ENCODE measurements around the gene CDC42SE2. TPM values are rescaled to one million over a fixed set of nuclear protein-coding genes. Genes with fewer than 3 reads are reported as not detected.

Gene CDC42SE2
- total and polyA plus RNA-seq, 2 of the 4 experiments (the other 2 are of a cell fraction) = 12.5 to 19.4 TPM

DNA sequence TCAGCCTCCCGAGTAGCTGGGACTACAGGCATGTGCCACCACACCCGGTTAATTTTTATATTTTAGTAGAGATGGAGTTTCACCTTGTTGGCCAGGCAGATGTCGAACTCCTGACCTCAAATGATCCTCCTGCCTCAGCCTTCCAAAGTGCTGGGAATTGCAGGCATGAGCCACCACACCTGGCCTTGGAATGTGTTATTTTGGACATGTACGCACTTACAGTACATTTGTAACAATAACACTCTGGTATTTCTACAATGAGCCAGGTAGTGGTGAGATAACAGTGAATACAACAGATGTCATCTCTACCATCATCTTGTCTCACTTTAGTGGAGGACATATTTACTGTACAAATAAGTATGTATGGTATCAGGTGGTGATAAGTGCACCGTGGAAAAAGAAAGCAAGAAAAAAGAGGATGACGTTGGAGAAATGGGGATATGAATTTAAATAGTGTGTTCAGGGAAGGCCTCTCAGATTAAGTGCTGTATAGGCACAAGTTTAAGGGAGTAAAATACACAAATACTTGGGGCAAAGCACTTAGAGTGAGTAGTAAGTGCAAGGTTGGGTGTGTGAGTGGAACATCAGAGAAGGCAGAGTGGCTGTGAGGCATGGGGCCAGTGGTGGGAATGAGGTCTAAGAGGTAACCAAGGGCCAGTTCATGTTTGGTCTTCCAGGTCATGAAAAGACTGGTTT is 100.1 kb downstream of the CDC42SE2 start:
- H2AK9ac ChIP-seq (replicated peaks; ENCODE audit: low read depth, low read length, poor library complexity) = no peak overlapping the region
- no peak overlapping the region for H2AFZ ChIP-seq (replicated peaks; ENCODE audit: low read length, poor library complexity)
- H2AK5ac ChIP-seq (ENCODE audit: low read depth, low read length) = no peak overlapping the region; the same call in 1 of the 2 replicates
- H3K4me2 ChIP-seq (ENCODE audit: low read depth, low read length) = no peak overlapping the region
- no peak overlapping the region for H4K5ac ChIP-seq (ENCODE audit: low read depth, low read length)
- peaks cover 10% of the 10 kb centered on the region for H3K9me1 ChIP-seq (ENCODE audit: insufficient read depth, low read length)
- 0 out of 4 replicates have a peak overlapping the region, but pooled peaks of 1 of the 2 experiments have one; percentile 21 for H4K8ac ChIP-seq (ENCODE audit: low read depth in 2 of 2, low read length in 2 of 2)
- ATAC-seq (ENCODE audit: low read depth) = no peak
- 92 to 100% methylated on average over 2 of the region's 6 CpGs for WGBS, 2 experiments (ENCODE audit: extremely low coverage in 2 of 2, insufficient read length in 1 of 2)
- POLR2A ChIA-PET (ENCODE audit: unreplicated experiment) = no interaction called here
- H3K9ac ChIP-seq (ENCODE audit: low read depth, low read length) = no peak overlapping the region
- no peak overlapping the region for H2BK5ac ChIP-seq (ENCODE audit: low read depth, low read length, poor library complexity, severe bottlenecking)
- H2BK20ac ChIP-seq (ENCODE audit: low read depth, low read length) = no peak overlapping the region
- CTCF ChIA-PET = interaction anchor here (0.6 kb wide), 1 partner anchor 195 kb away, joined by 5 read pairs; no protein-coding TSS in a partner anchor
- H3K4me3 ChIP-seq (ENCODE audit: insufficient read depth, low read depth, low read length) = no peak overlapping the region
- H3K56ac ChIP-seq (ENCODE audit: extremely low read depth, insufficient read depth, low read length) = no peak overlapping the region
- H3K4me1 ChIP-seq (ENCODE audit: control insufficient read depth, insufficient read depth, low read length) = peaks cover 4% of the 10 kb centered on the region
- no peak overlapping the region for H2BK15ac ChIP-seq (ENCODE audit: low read depth, low read length)
- peaks cover 23 to 48% of the 10 kb centered on the region in 2 experiments for H3K79me1 ChIP-seq (ENCODE audit: low read depth in 1 of 2, low read length in 2 of 2)
- H3K4ac ChIP-seq (ENCODE audit: low read depth, low read length) = no peak overlapping the region
- no peak overlapping the region for H4K91ac ChIP-seq (ENCODE audit: insufficient read depth, low read depth, low read length)
- H3K9me3 ChIP-seq (ENCODE audit: control insufficient read depth, insufficient read depth, low read length) = no peaks in the 10 kb centered on the region
- intact Hi-C loops (cut with micrococcal nuclease) = no loop called here
- H3K27ac ChIP-seq (ENCODE audit: insufficient read depth, low read length) = no peak overlapping the region
- no peak overlapping the region for H3K23ac ChIP-seq (ENCODE audit: low read depth, low read length)
- dilution Hi-C loops (cut with HindIII; ENCODE audit: low sequenced_read_pairs, unreplicated experiment) = no loop called here
- H2BK120ac ChIP-seq (ENCODE audit: low read depth, low read length) = no peak overlapping the region
- DNase-seq = no peak
- in situ Hi-C loops (cut with MboI; ENCODE audit: low sequenced_read_pairs) = no loop called here
- H3K27me3 ChIP-seq (ENCODE audit: control insufficient read depth, insufficient read depth, low read length) = no peaks in the 10 kb centered on the region
- no peak overlapping the region for H3K18ac ChIP-seq (ENCODE audit: low read depth, low read length)
- no peak overlapping the region for H3K14ac ChIP-seq (replicated peaks; ENCODE audit: low read depth, low read length)
- no peaks in the 10 kb centered on the region for H4K20me1 ChIP-seq (ENCODE audit: insufficient read depth, low read length)
- H3K36me3 ChIP-seq (ENCODE audit: control insufficient read depth, insufficient read depth, low read length) = peaks cover 4% of the 10 kb centered on the region; the same call in 1 of the 2 replicates
- BruUV-seq (replicated peaks) = no TSS peak
- no peak for TF ChIP-seq CEBPB (IDR thresholded peaks at IDR 0.05; ENCODE audit: low read depth, low read length)
- no peak for TF ChIP-seq RFX5 (IDR thresholded peaks at IDR 0.05; ENCODE audit: low read depth, low read length)
- no peak for TF ChIP-seq CHD1 (IDR thresholded peaks at IDR 0.05; ENCODE audit: low read depth, low read length)
- TF ChIP-seq MAZ (IDR thresholded peaks at IDR 0.05; ENCODE audit: borderline replicate concordance, low read depth, low read length) = no peak
- TF ChIP-seq RAD21 (IDR thresholded peaks at IDR 0.05; ENCODE audit: low read length) = no peak
- TF ChIP-seq, protein P1, sequence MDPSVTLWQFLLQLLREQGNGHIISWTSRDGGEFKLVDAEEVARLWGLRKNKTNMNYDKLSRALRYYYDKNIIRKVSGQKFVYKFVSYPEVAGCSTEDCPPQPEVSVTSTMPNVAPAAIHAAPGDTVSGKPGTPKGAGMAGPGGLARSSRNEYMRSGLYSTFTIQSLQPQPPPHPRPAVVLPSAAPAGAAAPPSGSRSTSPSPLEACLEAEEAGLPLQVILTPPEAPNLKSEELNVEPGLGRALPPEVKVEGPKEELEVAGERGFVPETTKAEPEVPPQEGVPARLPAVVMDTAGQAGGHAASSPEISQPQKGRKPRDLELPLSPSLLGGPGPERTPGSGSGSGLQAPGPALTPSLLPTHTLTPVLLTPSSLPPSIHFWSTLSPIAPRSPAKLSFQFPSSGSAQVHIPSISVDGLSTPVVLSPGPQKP (IDR thresholded peaks at IDR 0.05; ENCODE audit: borderline replicate concordance, low read depth, low read length) = no peak
- TF ChIP-seq, protein P2, sequence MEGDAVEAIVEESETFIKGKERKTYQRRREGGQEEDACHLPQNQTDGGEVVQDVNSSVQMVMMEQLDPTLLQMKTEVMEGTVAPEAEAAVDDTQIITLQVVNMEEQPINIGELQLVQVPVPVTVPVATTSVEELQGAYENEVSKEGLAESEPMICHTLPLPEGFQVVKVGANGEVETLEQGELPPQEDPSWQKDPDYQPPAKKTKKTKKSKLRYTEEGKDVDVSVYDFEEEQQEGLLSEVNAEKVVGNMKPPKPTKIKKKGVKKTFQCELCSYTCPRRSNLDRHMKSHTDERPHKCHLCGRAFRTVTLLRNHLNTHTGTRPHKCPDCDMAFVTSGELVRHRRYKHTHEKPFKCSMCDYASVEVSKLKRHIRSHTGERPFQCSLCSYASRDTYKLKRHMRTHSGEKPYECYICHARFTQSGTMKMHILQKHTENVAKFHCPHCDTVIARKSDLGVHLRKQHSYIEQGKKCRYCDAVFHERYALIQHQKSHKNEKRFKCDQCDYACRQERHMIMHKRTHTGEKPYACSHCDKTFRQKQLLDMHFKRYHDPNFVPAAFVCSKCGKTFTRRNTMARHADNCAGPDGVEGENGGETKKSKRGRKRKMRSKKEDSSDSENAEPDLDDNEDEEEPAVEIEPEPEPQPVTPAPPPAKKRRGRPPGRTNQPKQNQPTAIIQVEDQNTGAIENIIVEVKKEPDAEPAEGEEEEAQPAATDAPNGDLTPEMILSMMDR (conservative IDR thresholded peaks at IDR 0.05; ENCODE audit: low read depth, low read length) = no peak
- TF ChIP-seq POLR2A (IDR thresholded peaks at IDR 0.05; ENCODE audit: low read depth, low read length) = no peak
- no peak for TF ChIP-seq RCOR1 (IDR thresholded peaks at IDR 0.05; ENCODE audit: insufficient replicate concordance, low read length)
- TF ChIP-seq FOS (IDR thresholded peaks at IDR 0.05; ENCODE audit: low read depth, low read length) = no peak
